Loucy (cell line): ENCODE data around the gene TLE7.

Experiments
- H2AFZ ChIP-seq: fragments of 200-600 bp; sonication (generic); 2 replicates; pipeline ENCODE4 v1.6.0; 2016; ENCODE audit warnings: antibody characterized with exemption, mild to moderate bottlenecking, low read length, moderate library complexity
- H3F3A ChIP-seq: fragments of 200-600 bp; 2 replicates; pipeline ENCODE4 v1.6.0; 2016; ENCODE audit warnings: antibody characterized with exemption, low read depth, mild to moderate bottlenecking
- H3K27me3 ChIP-seq: fragments of 200-600 bp; sonication (generic); 2 replicates; pipeline ENCODE4 v1.6.1; 2014; ENCODE audit warnings: low read length, mild to moderate bottlenecking; ENCODE audit not compliant: insufficient read depth, poor library complexity, severe bottlenecking
- H3K36me3 ChIP-seq: fragments of 200-600 bp; sonication (generic); 2 replicates; pipeline ENCODE4 v1.6.1; 2016; ENCODE audit warnings: low read length; ENCODE audit not compliant: insufficient read depth
- H3K4me1 ChIP-seq: fragments of 200-600 bp; sonication (generic); 2 replicates; pipeline ENCODE4 v1.5.1; 2014; ENCODE audit warnings: low read length, mild to moderate bottlenecking; ENCODE audit not compliant: insufficient read depth, poor library complexity, severe bottlenecking
- H3K4me2 ChIP-seq: fragments of 200-600 bp; sonication (generic); 2 replicates; pipeline ENCODE4 v1.6.0; 2014; ENCODE audit warnings: antibody characterized with exemption, low read length, low read depth, mild to moderate bottlenecking; ENCODE audit not compliant: poor library complexity, severe bottlenecking
- H3K4me3 ChIP-seq: fragments of 200-600 bp; sonication (generic); 2 replicates; pipeline ENCODE4 v1.5.1; 2014; ENCODE audit warnings: low read length, mild to moderate bottlenecking, mixed read lengths; ENCODE audit not compliant: poor library complexity, severe bottlenecking
- H3K79me2 ChIP-seq: fragments of 200-600 bp; sonication (generic); 2 replicates; pipeline ENCODE4 v1.6.1; 2014; ENCODE audit warnings: low read length; ENCODE audit not compliant: insufficient read depth
- H3K9ac ChIP-seq: fragments of 200-600 bp; sonication (generic); 2 replicates; pipeline ENCODE4 v1.6.0; 2014; ENCODE audit warnings: mild to moderate bottlenecking, low read depth, low read length, moderate library complexity; ENCODE audit not compliant: poor library complexity, severe bottlenecking
- H3K9me2 ChIP-seq: fragments of 200-600 bp; sonication (generic); replicated peaks from 2 replicates; pipeline ENCODE4 v1.6.1; 2016; ENCODE audit warnings: low read depth, low read length, mixed read lengths
- H3K9me3 ChIP-seq: fragments of 200-600 bp; sonication (generic); 2 replicates; pipeline ENCODE4 v1.6.1; 2014; ENCODE audit warnings: mild to moderate bottlenecking, antibody characterized with exemption, low read length, low read depth; ENCODE audit not compliant: insufficient read depth
- H4K20me1 ChIP-seq: fragments of 200-600 bp; sonication (generic); 2 replicates; pipeline ENCODE4 v1.6.0; 2014; ENCODE audit warnings: antibody characterized with exemption, low read length, mild to moderate bottlenecking; ENCODE audit not compliant: insufficient read depth, poor library complexity, severe bottlenecking
- EZH2phosphoT487 ChIP-seq: fragments of 200-600 bp; IDR thresholded peaks from 2 replicates; pipeline ENCODE4 v1.6.1; 2018; ENCODE audit warnings: antibody characterized with exemption, mild to moderate bottlenecking, moderate library complexity, borderline replicate concordance
- TF ChIP-seq, protein P1 (sequence below): fragments of 200-600 bp; sonication (generic); conservative IDR thresholded peaks from 2 replicates; pipeline ENCODE4 v1.5.1; 2014; ENCODE audit warnings: mild to moderate bottlenecking, antibody characterized with exemption, low read length

TLE7 gene

GRCh38 chr16:71402674-71403073, 39.2 kb downstream of the TLE7 start:
- H4K20me1 ChIP-seq, result no peaks in the 10 kb centered on the region

GRCh38 chr16:71402007-71402406, 39.8 kb downstream of the TLE7 start:
- H3K4me2 ChIP-seq, result no peak overlapping the region
- H3K9ac ChIP-seq, result no peak overlapping the region
- no peaks in the 10 kb centered on the region for H4K20me1 ChIP-seq
- no peaks in the 10 kb centered on the region for H3K27me3 ChIP-seq
- no peaks in the 10 kb centered on the region for H3F3A ChIP-seq
- H3K9me3 ChIP-seq, result no peaks in the 10 kb centered on the region
- H3K4me3 ChIP-seq, result no peak overlapping the region
- no peak overlapping the region for H2AFZ ChIP-seq
- H3K36me3 ChIP-seq, result no peaks in the 10 kb centered on the region
- TF ChIP-seq, protein P1, sequence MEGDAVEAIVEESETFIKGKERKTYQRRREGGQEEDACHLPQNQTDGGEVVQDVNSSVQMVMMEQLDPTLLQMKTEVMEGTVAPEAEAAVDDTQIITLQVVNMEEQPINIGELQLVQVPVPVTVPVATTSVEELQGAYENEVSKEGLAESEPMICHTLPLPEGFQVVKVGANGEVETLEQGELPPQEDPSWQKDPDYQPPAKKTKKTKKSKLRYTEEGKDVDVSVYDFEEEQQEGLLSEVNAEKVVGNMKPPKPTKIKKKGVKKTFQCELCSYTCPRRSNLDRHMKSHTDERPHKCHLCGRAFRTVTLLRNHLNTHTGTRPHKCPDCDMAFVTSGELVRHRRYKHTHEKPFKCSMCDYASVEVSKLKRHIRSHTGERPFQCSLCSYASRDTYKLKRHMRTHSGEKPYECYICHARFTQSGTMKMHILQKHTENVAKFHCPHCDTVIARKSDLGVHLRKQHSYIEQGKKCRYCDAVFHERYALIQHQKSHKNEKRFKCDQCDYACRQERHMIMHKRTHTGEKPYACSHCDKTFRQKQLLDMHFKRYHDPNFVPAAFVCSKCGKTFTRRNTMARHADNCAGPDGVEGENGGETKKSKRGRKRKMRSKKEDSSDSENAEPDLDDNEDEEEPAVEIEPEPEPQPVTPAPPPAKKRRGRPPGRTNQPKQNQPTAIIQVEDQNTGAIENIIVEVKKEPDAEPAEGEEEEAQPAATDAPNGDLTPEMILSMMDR, result no peak
- no peak for TF ChIP-seq EZH2phosphoT487
- no peaks in the 10 kb centered on the region for H3K79me2 ChIP-seq
- H3K4me1 ChIP-seq, result no peaks in the 10 kb centered on the region
- H3K9me2 ChIP-seq, result no peaks in the 10 kb centered on the region

More at GRCh38 chr16:71402674-71403073, 39.2 kb downstream of the TLE7 start:
- Histone ChIP-seq H3K79me2 (no peaks in the 10 kb centered on the region), H3K4me1 (no peaks in the 10 kb centered on the region), H2AFZ (no peak overlapping the region), H3K36me3 (no peaks in the 10 kb centered on the region), H3F3A (no peaks in the 10 kb centered on the region), H3K4me2 (no peak overlapping the region), H3K9ac (no peak overlapping the region), H3K9me2 (no peaks in the 10 kb centered on the region), H3K27me3 (no peaks in the 10 kb centered on the region), H3K4me3 (no peak overlapping the region), H3K9me3 (no peaks in the 10 kb centered on the region)
- TF ChIP-seq, protein P1, result no peak
- TF ChIP-seq EZH2phosphoT487, result no peak

GRCh38 chr16:71399801-71400563, 41.9 kb downstream of the TLE7 start:
- no peaks in the 10 kb centered on the region for H4K20me1 ChIP-seq
- no peaks in the 10 kb centered on the region for H3K9me3 ChIP-seq
- no peak overlapping the region for H3K4me3 ChIP-seq
- no peak overlapping the region for H3K4me2 ChIP-seq
- H3K27me3 ChIP-seq, result no peaks in the 10 kb centered on the region
- no peaks in the 10 kb centered on the region for H3K36me3 ChIP-seq
- H3K79me2 ChIP-seq, result no peaks in the 10 kb centered on the region
- TF ChIP-seq, protein P1, result no peak
- no peak for TF ChIP-seq EZH2phosphoT487
- H3F3A ChIP-seq, result no peaks in the 10 kb centered on the region
- no peak overlapping the region for H3K9ac ChIP-seq
- H2AFZ ChIP-seq, result no peak overlapping the region
- no peaks in the 10 kb centered on the region for H3K9me2 ChIP-seq
- H3K4me1 ChIP-seq, result no peaks in the 10 kb centered on the region
